Left hindlimb (tissue), 1 donor: Measurements from ENCODE around the gene PCED1A.
"Not testable (repeated sequence)": the region's sequence is repeated elsewhere in the genome, so short reads cannot be mapped to it uniquely, and the experiment has no call there.

Source experiments
- DNase-seq: peaks from one replicate; pipeline ENCODE4 v3.0.0-alpha.2; 2018

PCED1A gene

GRCh38 chr20:2865630-2866029 is 25.2 kb upstream of the PCED1A start:
- DNase-seq = no peak

DNA sequence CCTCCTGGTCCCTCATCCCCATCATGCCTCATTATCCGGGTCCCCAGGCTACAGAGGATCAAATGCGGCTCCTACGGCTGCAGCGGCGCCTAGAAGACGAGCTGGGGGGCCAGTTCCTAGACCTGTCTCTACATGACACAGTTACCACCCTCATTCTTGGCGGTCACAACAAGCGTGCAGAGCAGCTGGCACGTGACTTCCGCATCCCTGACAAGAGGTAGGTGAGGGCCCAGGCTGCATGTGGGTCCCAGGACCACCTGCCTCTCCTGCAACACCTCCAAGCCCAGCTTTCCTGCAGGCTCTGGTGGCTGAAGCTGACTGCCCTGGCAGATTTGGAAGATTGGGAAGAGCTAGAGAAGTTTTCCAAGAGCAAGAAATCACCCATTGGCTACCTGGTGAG is 24.6 kb upstream of the PCED1A start:
- DNase-seq = no peak

DNA sequence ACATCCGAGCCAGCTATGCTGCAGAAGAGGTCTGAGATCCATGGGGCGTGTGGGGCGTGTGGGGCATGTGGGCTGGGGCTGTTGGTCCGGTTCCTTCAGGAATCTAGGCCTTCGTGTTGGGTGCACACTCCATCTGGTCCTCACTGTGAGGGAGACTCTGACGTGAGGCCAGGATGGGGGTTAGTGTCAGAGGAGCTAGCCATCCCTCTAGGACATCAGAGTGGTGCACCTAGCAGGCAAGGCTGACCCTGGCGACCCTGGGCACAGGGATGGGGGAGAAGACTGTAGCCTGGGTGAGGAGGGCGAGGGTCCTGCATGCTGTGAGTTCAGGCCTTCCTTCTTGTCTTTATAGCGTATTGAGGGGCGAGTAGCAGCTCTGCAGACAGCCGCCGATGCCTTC is 24.2 kb upstream of the PCED1A start:
- DNase-seq = no peak

- DNase-seq = no peak
Observed at GRCh38 chr20:2859330-2860121, 19.1 kb upstream of the PCED1A start.

DNA sequence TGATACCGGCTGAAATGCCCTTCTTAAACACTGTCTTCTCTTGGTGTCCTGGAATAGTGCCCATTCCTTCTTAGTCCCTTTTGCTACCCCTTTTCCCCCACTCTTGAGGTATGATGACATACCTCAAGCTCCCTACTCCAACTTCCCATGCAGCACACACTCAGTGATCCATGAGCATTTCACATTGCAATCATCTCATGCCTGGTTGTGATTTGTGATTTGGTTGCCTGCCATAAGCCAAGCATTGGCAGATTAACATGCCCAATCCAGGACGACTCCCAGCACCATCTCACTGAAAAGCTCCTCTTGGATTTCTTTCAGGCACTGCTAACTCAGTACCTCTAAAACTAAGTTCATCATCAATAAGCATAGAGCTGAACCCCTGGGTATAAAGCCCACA is 18.1 kb upstream of the PCED1A start:
- no peak for DNase-seq

GRCh38 chr20:2851086-2851485 is 10.6 kb upstream of the PCED1A start:
- no peak for DNase-seq

- DNase-seq = no peak
Observed at GRCh38 chr20:2849529-2849928, 9.1 kb upstream of the PCED1A start.

GRCh38 chr20:2847802-2848201 is 7.3 kb upstream of the PCED1A start:
- DNase-seq = no peak

DNA sequence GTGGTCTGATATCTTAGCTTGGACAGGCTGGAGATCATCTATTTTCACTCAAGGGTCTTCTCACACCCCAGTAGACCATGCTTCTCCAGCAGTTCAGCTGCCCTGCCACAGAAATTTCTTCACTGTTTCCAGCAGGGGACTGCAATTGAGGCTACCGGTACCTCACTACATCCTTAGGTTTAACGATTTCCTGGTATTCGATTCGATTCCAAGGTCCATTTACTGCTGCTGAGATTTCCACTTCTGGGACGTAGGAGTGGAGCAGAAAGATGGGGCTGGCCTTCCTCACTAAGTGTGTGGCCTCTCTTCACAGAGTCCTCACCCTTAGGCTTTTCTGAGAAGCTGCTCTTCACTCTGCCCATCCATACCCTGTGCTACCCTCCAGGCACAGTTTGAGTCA is 6.2 kb upstream of the PCED1A start:
- DNase-seq = no peak

DNA sequence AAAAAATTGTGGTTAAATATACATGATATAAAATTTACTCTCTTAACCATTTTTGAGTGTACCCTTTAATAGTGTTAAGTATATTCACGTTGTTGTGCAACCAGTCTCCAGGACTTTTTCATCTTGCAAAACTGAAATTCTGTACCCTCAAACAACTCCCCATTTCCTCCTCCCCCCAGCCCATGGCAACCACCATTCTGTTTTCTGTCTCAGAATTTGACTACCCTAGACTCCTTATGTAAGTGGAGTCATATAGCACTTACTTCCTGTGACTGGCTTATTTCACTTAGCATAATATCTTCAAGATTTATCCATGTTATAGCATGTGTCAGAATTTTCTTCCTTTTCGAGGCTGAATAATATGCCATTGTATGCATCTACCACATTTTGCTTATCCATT is 5.2 kb upstream of the PCED1A start:
- no peak for DNase-seq

DNA sequence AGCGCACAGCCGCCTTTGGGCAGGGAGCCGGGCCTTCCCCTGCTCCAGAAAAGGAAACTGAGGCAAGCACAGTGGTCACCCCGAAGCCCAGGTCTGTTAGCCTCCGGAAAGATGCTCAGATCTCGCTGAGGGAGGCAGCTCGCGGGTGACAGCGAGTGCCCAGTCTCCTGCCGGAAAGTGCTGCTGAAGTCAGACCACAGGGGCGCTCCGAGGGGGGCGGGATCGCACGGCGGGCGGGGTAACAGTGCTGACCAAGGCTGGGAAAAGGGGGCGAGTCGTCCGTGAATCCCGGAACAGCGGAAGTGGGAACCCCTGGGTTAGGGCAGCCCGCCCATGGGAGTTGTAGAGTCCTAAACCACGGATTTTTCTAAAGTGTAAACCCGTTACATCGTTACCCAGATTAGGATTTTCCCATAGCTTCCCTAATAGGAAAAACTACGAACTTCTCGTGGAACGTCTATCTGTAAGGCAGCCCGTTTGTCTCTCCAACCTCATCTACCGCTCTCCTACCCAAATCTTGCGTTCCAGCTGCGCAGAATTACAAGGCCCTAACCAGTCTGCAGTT is 594 bp upstream of the PCED1A start:
- DNase-seq = peak; percentile 87

DNA sequence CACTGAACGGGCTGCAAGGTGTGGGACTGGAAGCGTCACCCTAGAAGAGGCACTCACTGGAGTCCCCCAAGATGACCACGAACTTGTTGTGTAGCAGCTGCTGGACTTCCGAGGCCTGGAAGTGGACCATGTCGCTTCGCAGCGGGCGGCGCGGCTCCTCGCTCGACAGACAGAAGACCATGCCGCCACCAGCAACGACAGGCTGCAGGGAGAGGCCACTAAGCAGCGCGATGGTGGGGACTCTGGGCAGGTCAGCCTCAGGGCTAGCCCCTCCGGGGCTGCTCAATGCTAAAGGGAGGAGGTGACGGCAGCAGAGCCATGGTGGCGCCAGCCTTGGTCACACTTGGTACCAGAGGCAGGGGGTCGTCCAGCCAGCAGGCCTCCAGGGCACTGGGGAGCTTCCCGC is 720 bp downstream of the PCED1A start:
- no peak for DNase-seq

GRCh38 chr20:2838847-2839671 is 1.4 kb downstream of the PCED1A start:
- DNase-seq = no peak

GRCh38 chr20:2838170-2838797 is 2.2 kb downstream of the PCED1A start:
- no peak for DNase-seq

DNA sequence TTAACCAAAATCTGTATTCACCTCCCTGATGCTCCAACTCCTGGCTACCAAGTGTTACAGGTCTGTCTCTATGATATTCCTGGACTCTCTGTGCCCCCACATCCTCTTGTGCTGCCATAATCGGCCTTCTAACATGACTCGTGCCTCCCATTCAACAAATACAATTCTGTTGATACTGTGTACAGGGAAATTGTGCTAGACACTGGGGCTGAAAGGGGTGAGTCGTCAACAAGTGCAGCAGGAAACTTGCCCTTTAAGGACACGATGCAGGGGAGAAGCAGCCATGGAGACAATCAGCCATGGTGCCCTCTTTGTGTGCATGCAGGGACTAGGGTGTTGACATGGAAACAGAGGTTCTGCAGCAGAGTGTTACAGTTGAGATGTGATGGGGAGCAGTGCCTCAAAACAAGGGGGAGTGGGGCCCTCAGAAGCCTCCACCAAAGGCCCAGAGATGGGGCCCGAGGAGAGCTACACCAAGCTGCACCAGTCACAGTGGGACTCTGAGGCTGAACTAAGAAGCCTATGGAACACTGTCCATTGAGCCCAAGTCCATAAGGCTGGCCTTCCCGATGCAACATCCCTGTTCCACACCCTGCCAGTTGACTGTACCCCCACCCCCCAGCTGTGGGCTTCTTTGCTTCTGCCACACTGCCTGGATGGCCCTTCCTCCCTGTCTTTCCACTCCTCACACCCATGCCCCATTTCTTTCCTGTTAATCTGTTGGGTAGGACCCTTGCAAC is 3.1 kb downstream of the PCED1A start:
- no peak for DNase-seq

GRCh38 chr20:2836035-2836434 is 4.4 kb downstream of the PCED1A start:
- DNase-seq = no peak

DNA sequence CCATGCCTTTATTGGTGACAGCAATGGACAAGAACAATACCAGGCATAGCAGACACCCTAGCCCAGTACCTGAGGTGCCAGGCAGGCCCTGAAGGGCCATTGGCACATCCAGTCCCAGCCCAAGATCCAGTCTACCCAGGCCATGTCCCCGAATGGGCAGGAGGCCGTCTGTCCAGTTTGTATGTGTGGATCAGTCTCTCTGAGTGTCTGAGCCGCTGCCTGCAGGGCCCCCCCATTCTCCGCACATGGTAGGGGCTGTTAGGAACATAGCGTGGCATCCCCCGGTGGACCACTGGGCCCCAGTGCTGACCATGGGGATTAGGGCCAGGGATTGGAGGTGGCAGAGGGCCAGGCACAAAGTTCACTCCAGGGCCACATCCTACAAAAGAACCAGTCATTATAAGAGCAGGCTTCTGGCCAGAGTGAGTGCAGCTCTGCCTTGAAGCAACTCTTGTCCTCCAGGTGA is 5.1 kb downstream of the PCED1A start:
- no peak for DNase-seq

- no peak for DNase-seq
Observed at GRCh38 chr20:2834401-2835110, 5.9 kb downstream of the PCED1A start.

- DNase-seq = no peak
Observed at GRCh38 chr20:2833761-2834160, 6.7 kb downstream of the PCED1A start.

DNA sequence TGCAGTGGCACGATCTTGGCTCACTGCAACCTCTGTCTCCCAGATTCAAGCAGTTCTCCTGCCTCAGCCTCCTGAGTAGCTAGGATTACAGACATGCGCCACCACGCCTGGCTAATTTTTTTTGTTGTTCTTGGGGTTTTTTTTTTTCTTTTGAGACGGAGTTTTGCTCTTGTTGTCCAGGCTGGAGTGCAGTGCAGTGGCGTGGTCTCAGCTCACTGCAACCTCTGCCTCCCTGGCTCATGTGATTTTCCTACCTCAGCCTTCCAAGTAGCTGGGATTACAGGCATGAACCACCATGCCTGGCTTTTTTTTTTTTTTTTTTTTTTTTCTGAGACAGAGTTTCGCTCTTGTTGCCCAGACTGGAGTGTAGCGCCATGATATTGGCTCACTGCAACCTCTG is 9.2 kb downstream of the PCED1A start:
- DNase-seq = not testable (repeated sequence)

DNA sequence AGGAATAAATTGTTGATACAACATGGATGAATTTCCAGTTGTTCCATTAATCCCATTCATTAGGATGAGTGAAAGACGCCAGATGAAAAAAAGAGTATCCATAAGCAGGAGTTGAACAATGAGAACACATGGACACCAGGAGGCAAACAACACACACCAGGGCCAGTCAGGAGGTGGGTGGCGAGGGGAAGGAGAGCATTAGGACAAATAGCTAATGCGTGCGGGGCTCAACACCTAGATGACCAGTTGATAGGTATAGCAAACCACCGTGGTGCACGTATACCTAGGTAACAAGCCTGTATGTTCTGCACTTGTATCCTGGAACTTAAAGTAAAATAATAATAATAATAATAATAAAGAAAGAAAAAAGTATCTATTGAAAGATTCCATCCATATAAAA is 11.1 kb downstream of the PCED1A start:
- DNase-seq = no peak

DNA sequence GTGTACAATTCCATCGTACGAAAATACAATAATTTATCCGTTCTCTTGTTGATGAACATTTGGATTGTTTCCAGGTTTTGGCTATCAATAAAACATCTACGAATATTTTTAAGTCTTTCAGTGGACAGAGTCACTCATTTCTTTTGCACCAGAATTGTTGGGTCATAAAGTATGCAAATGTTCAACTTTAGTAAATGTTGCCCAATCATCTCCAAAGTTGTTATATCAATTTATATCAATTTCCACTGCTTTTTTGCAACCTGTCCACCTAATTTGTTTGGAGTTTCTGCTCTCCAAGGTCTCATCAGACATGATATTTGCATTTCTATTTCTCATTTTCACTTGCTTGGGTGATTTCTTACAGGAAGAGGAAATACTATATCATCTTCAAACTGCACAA is 13.8 kb downstream of the PCED1A start:
- no peak for DNase-seq
